ENCODE measurements around the gene EPS8L2. TPM values are rescaled to one million over a fixed set of nuclear protein-coding genes. Genes with fewer than 3 reads are reported as not detected.
A peak's percentile ranks its signal among the peaks of the same experiment; 100 is the strongest.

Gene EPS8L2
- total RNA-seq, 1 experiment from 2014 or later: 92.8 TPM

- no peak overlapping the region for H2BK5ac ChIP-seq (ENCODE audit: insufficient read length, low read length)
Measured at GRCh38 chr11:720017-720641, 14.1 kb downstream of the EPS8L2 start.

More at GRCh38 chr11:720017-720641, 14.1 kb downstream of the EPS8L2 start:
- Histone ChIP-seq H3K4me2 (ENCODE audit: insufficient read depth, insufficient read length, low read length) (peak overlapping the region; percentile 51), H2AFZ (ENCODE audit: low read length) (no peak overlapping the region), H3K4ac (ENCODE audit: low read depth, low read length) (no peak overlapping the region), H3K56ac (ENCODE audit: insufficient read length, low read depth, low read length) (no peak overlapping the region), H3K27me3 (ENCODE audit: insufficient read depth, low read length) (no peaks in the 10 kb centered on the region), H3K9ac (ENCODE audit: extremely low read depth, insufficient read length, low read length) (no peak overlapping the region), H3K79me2 (ENCODE audit: insufficient read depth, low read length) (no peaks in the 10 kb centered on the region), H4K8ac (replicated peaks; ENCODE audit: insufficient read length, low read depth, low read length) (no peak overlapping the region), H4K91ac (ENCODE audit: insufficient read length, low read depth, low read length) (no peak overlapping the region), H2BK120ac (ENCODE audit: low read depth, low read length, poor library complexity, severe bottlenecking) (no peak overlapping the region), H3K18ac (ENCODE audit: insufficient read length, low read depth, low read length) (peak overlapping the region; percentile 17), H2AK5ac (ENCODE audit: insufficient read length, low read length) (no peak overlapping the region), H2BK15ac (ENCODE audit: low read depth, low read length) (no peak overlapping the region), H3K23me2 (ENCODE audit: insufficient read length, low read depth, low read length, poor library complexity, severe bottlenecking) (no peaks in the 10 kb centered on the region), H4K20me1 (ENCODE audit: control insufficient read depth, insufficient read depth, insufficient read length) (no peaks in the 10 kb centered on the region), H3K27ac (ENCODE audit: insufficient read length, low read depth, low read length) (no peak overlapping the region), H3K9me3 (ENCODE audit: control insufficient read depth, low read depth, low read length) (no peaks in the 10 kb centered on the region), H3K79me1 (ENCODE audit: insufficient read depth, low read depth, low read length, poor library complexity, severe bottlenecking) (no peaks in the 10 kb centered on the region), H3K23ac (ENCODE audit: insufficient read length, low read depth, low read length) (no peak overlapping the region), H3K14ac (ENCODE audit: insufficient read depth, low read length) (0 out of 2 replicates have a peak overlapping the region, but pooled peaks have one; percentile 34), H2BK20ac (ENCODE audit: low read depth, low read length, poor library complexity, severe bottlenecking) (no peak overlapping the region), H3T11ph (ENCODE audit: low read length) (no peak overlapping the region), H4K5ac (ENCODE audit: insufficient read length, low read depth, low read length) (no peak overlapping the region), H3K4me1 (ENCODE audit: insufficient read depth, low read length) (no peaks in the 10 kb centered on the region), H2BK12ac (ENCODE audit: insufficient read length, low read depth, low read length) (no peak overlapping the region)
- no peak for TF ChIP-seq CTCF (conservative IDR thresholded peaks at IDR 0.05)
- Mint-ChIP-seq H3K4me3 (peak overlapping the region; percentile 41 to 71; a peak in 3 of 5 replicates), H3K4me1 (peaks cover 3 to 20% of the 10 kb centered on the region in 2 experiments; a peak in 3 of 4 replicates), H3K36me3 (ENCODE audit: insufficient read depth in 1 of 3, low read depth in 3 of 3) (peaks cover 2 to 15% (median 3%) of the 10 kb centered on the region in 3 experiments; a peak in 5 of 7 replicates), H3K27me3 (ENCODE audit: low read depth) (no peaks in the 10 kb centered on the region), H3K27ac (no peak overlapping the region), H3K9me3 (peaks cover 6 to 7% of the 10 kb centered on the region in 2 experiments)
- DNase-seq: no peak
- WGBS (ENCODE audit: extremely low coverage, insufficient read length, low lambda C conversion rate): no CpG with 5 or more reads among the region's 35 CpGs
